SK-N-SH (cell line): ENCODE data around the gene WHAMM. TPM values are rescaled to one million over a fixed set of nuclear protein-coding genes. Genes with fewer than 3 reads are reported as not detected.

ENCODE experiments used
- CTCF ChIA-PET: fragments of 300-600, 350-600 bp; formaldehyde crosslinking; extraction: SDS; loops from one replicate; lab custom pipeline; 2021; lab: Yijun Ruan, JAX
- POLR2A ChIA-PET: fragments of 350-600 bp; sonication (Branson Sonifier 250); formaldehyde crosslinking; extraction: SDS; loops from one replicate; lab custom pipeline; 2020; ENCODE audit warnings: antibody characterized with exemption, inconsistent platforms; lab: Yijun Ruan, JAX
- DNase-seq: peaks from one replicate; pipeline ENCODE4 v3.0.0; 2012
- H2AFZ ChIP-seq: fragments of 200-600 bp; sonication (generic); 2 replicates; pipeline ENCODE4 v1.8.1; 2016; ENCODE audit warnings: antibody characterized with exemption, mild to moderate bottlenecking, low read depth
- H3F3A ChIP-seq: fragments of 200-600 bp; sonication (generic); replicated peaks from 2 replicates; pipeline ENCODE3; 2016; ENCODE audit warnings: antibody characterized with exemption, mild to moderate bottlenecking; ENCODE audit not compliant: insufficient read depth
- H3K27ac ChIP-seq, 2 experiments: fragments of 200-500 bp in 1 of 2; fragments of 200-600 bp in 1 of 2; sonication (Bioruptor generic) in 1 of 2; sonication (generic), shearing (Covaris generic) in 1 of 2; 2 replicates each; pipeline versions ENCODE4 v1.5.1 to v1.6.1; 2014 to 2016; ENCODE audit warnings: low read depth in 2 of 2, inconsistent platforms in 1 of 2, low read length in 1 of 2, mild to moderate bottlenecking in 1 of 2, mixed read lengths in 1 of 2
- H3K27me3 ChIP-seq: fragments of 200-600 bp; sonication (generic), shearing (Covaris generic); 2 replicates; pipeline ENCODE4 v1.6.1; 2016; ENCODE audit warnings: mixed run types; ENCODE audit not compliant: insufficient read depth
- H3K36me3 ChIP-seq, 2 experiments: fragments of 200-500 bp in 1 of 2; fragments of 200-600 bp in 1 of 2; sonication (Bioruptor generic) in 1 of 2; sonication (generic) in 1 of 2; replicated peaks in 1 of 2; 2 replicates each; pipeline versions ENCODE3 to v1.5.1; 2014 to 2016; ENCODE audit warnings: low read length in 1 of 2, mild to moderate bottlenecking in 1 of 2; ENCODE audit not compliant: insufficient read depth in 2 of 2, control insufficient read depth in 1 of 2
- H3K4me1 ChIP-seq, 2 experiments: fragments of 200-500 bp in 1 of 2; fragments of 200-600 bp in 1 of 2; sonication (Bioruptor generic) in 1 of 2; sonication (generic), shearing (Covaris generic) in 1 of 2; 2 replicates each; pipeline versions ENCODE4 v1.5.1 to v1.6.1; 2014 to 2016; ENCODE audit warnings: low read depth in 1 of 2, low read length in 1 of 2, mixed run types in 1 of 2; ENCODE audit not compliant: insufficient read depth in 2 of 2, control insufficient read depth in 1 of 2
- H3K4me2 ChIP-seq: fragments of 200-600 bp; sonication (generic), shearing (Covaris generic); 2 replicates; pipeline ENCODE4 v1.6.1; 2017; ENCODE audit warnings: mixed run types
- H3K4me3 ChIP-seq, 2 experiments: fragments of 200-500 bp in 1 of 2; fragments of 200-600 bp in 1 of 2; sonication (Bioruptor generic) in 1 of 2; sonication (generic), shearing (Covaris generic) in 1 of 2; 2 replicates each; pipeline versions ENCODE4 v1.5.1 to v1.8.1; 2014 to 2016; ENCODE audit warnings: low read depth in 2 of 2, inconsistent platforms in 1 of 2, low read length in 1 of 2, mild to moderate bottlenecking in 1 of 2, mixed read lengths in 1 of 2, moderate library complexity in 1 of 2
- H3K79me2 ChIP-seq: fragments of 200-600 bp; sonication (generic); 2 replicates; pipeline ENCODE4 v1.8.1; 2017; ENCODE audit warnings: mild to moderate bottlenecking; ENCODE audit not compliant: insufficient read depth
- H3K9ac ChIP-seq: fragments of 200-600 bp; sonication (generic); 2 replicates; pipeline ENCODE4 v1.6.1; 2017; ENCODE audit warnings: mixed run types
- H3K9me2 ChIP-seq: fragments of 200-600 bp; sonication (generic); 2 replicates; pipeline ENCODE4 v1.6.1; 2017; ENCODE audit warnings: mixed run types
- H3K9me3 ChIP-seq: fragments of 200-600 bp; sonication (generic); 2 replicates; pipeline ENCODE4 v1.6.1; 2017; ENCODE audit warnings: mixed run types, mild to moderate bottlenecking, moderate library complexity
- H4K20me1 ChIP-seq: fragments of 200-600 bp; sonication (generic); 2 replicates; pipeline ENCODE4 v1.6.1; 2017; ENCODE audit warnings: mild to moderate bottlenecking, mixed run types; ENCODE audit not compliant: insufficient read depth
- EP300 ChIP-seq, 2 experiments: IDR thresholded peaks; 2 replicates each; pipeline versions ENCODE4 v1.4.0 to v1.6.1; 2012; ENCODE audit warnings: borderline replicate concordance in 1 of 2, low read depth in 1 of 2, low read length in 1 of 2
- GABPA ChIP-seq: IDR thresholded peaks from 2 replicates; pipeline ENCODE4 v1.4.0; 2012; ENCODE audit warnings: low read depth, mild to moderate bottlenecking
- GATA2 ChIP-seq: sonication (generic); formaldehyde crosslinking; IDR thresholded peaks from 2 replicates; pipeline ENCODE4 v1.5.0; 2020; ENCODE audit warnings: mild to moderate bottlenecking, missing genetic modification reagents
- NFIC ChIP-seq: IDR thresholded peaks from 2 replicates; pipeline ENCODE4 v1.4.0; 2012; ENCODE audit warnings: borderline replicate concordance
- RCOR1 ChIP-seq: fragments of 150-350 bp; IDR thresholded peaks from 2 replicates; pipeline ENCODE4 v1.6.1; 2017; ENCODE audit warnings: antibody characterized with exemption, low read length
- SIN3A ChIP-seq: IDR thresholded peaks from 2 replicates; pipeline ENCODE4 v1.6.1; 2012; ENCODE audit warnings: low read depth, mild to moderate bottlenecking, low read length, moderate library complexity, borderline replicate concordance
- TAF1 ChIP-seq: IDR thresholded peaks from 2 replicates; pipeline ENCODE4 v1.6.1; 2012; ENCODE audit warnings: low read depth, mild to moderate bottlenecking, low read length, moderate library complexity, borderline replicate concordance
- WGBS: methylation state at CpG from one replicate; pipeline ENCODE4 v1.1.6; 2017; ENCODE audit warnings: low lambda C conversion rate; 5-methylcytosine and 5-hydroxymethylcytosine counted together
- polyA plus RNA-seq, 3 experiments: library from polyadenylated mRNA; depleted of rRNA; stranded (reverse); fragments of >200 nt; gene quantifications; 2 replicates each; pipeline ENCODE4 v1.2.3, GENCODE V29; 2012
- TF ChIP-seq, protein P1 (sequence below): fragments of 150-350 bp; IDR thresholded peaks from 2 replicates; pipeline ENCODE4 v1.6.1; 2016; ENCODE audit warnings: mild to moderate bottlenecking, low read depth, low read length
- TF ChIP-seq, protein P2 (sequence below): IDR thresholded peaks from 2 replicates; pipeline ENCODE4 v1.4.0; 2012; ENCODE audit warnings: low read depth, borderline replicate concordance
- TF ChIP-seq, protein P3 (sequence below): fragments of 200-600 bp; sonication (generic); IDR thresholded peaks from 2 replicates; pipeline ENCODE4 v1.6.1; 2017; ENCODE audit warnings: antibody characterized with exemption, mild to moderate bottlenecking, moderate library complexity
- TF ChIP-seq, protein P4 (sequence below): IDR thresholded peaks from 2 replicates; pipeline ENCODE4; 2012
- TF ChIP-seq, protein P5 (sequence below): IDR thresholded peaks from 2 replicates; pipeline ENCODE4 v1.4.0; 2012; ENCODE audit warnings: low read depth, borderline replicate concordance

Gene WHAMM
- polyA plus RNA-seq, 1 of the 3 experiments (the other 2 are of a cell fraction) = 2.3 TPM

DNA sequence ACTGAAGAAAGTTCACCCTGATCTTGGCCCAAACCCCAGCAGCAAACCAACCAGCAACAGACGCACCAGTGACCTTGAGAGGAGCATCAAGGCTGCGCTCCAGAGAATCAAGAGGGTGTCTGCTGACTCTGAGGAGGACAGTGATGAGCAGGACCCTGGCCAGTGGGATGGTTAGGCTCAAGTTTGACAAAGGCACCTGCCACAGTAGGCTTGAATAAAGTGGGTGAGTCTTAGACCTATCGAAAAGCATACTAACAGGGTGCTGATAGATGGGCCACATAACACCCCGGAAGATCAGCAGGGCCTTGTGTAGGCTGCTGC lies 23.9 kb downstream of the WHAMM start:
- H3K79me2 ChIP-seq = no peaks in the 10 kb centered on the region
- H3K36me3 ChIP-seq = peaks cover 56 to 61% of the 10 kb centered on the region in 2 experiments
- peaks cover 0 to 16% of the 10 kb centered on the region in 2 experiments for H3K4me1 ChIP-seq
- CTCF ChIA-PET = interaction anchor here (1.5 kb wide), 1 partner anchor 16 kb away, joined by 3 read pairs; no protein-coding TSS in a partner anchor
- 95% methylated on average over 4 of the region's 4 CpGs for WGBS
- peaks cover 22% of the 10 kb centered on the region for H3F3A ChIP-seq
- H3K4me2 ChIP-seq = peak overlapping the region; percentile 64; the same call in 1 of the 2 replicates
- H3K9me3 ChIP-seq = no peaks in the 10 kb centered on the region
- TF ChIP-seq, protein P1, sequence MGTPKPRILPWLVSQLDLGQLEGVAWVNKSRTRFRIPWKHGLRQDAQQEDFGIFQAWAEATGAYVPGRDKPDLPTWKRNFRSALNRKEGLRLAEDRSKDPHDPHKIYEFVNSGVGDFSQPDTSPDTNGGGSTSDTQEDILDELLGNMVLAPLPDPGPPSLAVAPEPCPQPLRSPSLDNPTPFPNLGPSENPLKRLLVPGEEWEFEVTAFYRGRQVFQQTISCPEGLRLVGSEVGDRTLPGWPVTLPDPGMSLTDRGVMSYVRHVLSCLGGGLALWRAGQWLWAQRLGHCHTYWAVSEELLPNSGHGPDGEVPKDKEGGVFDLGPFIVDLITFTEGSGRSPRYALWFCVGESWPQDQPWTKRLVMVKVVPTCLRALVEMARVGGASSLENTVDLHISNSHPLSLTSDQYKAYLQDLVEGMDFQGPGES = no peak
- TF ChIP-seq SIN3A = no peak
- no peak for TF ChIP-seq RCOR1
- TF ChIP-seq, protein P2, sequence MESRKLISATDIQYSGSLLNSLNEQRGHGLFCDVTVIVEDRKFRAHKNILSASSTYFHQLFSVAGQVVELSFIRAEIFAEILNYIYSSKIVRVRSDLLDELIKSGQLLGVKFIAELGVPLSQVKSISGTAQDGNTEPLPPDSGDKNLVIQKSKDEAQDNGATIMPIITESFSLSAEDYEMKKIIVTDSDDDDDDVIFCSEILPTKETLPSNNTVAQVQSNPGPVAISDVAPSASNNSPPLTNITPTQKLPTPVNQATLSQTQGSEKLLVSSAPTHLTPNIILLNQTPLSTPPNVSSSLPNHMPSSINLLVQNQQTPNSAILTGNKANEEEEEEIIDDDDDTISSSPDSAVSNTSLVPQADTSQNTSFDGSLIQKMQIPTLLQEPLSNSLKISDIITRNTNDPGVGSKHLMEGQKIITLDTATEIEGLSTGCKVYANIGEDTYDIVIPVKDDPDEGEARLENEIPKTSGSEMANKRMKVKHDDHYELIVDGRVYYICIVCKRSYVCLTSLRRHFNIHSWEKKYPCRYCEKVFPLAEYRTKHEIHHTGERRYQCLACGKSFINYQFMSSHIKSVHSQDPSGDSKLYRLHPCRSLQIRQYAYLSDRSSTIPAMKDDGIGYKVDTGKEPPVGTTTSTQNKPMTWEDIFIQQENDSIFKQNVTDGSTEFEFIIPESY = no peak
- TF ChIP-seq, protein P3, sequence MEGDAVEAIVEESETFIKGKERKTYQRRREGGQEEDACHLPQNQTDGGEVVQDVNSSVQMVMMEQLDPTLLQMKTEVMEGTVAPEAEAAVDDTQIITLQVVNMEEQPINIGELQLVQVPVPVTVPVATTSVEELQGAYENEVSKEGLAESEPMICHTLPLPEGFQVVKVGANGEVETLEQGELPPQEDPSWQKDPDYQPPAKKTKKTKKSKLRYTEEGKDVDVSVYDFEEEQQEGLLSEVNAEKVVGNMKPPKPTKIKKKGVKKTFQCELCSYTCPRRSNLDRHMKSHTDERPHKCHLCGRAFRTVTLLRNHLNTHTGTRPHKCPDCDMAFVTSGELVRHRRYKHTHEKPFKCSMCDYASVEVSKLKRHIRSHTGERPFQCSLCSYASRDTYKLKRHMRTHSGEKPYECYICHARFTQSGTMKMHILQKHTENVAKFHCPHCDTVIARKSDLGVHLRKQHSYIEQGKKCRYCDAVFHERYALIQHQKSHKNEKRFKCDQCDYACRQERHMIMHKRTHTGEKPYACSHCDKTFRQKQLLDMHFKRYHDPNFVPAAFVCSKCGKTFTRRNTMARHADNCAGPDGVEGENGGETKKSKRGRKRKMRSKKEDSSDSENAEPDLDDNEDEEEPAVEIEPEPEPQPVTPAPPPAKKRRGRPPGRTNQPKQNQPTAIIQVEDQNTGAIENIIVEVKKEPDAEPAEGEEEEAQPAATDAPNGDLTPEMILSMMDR = no peak
- no peak for TF ChIP-seq GABPA
- TF ChIP-seq NFIC = no peak
- TF ChIP-seq, protein P4, sequence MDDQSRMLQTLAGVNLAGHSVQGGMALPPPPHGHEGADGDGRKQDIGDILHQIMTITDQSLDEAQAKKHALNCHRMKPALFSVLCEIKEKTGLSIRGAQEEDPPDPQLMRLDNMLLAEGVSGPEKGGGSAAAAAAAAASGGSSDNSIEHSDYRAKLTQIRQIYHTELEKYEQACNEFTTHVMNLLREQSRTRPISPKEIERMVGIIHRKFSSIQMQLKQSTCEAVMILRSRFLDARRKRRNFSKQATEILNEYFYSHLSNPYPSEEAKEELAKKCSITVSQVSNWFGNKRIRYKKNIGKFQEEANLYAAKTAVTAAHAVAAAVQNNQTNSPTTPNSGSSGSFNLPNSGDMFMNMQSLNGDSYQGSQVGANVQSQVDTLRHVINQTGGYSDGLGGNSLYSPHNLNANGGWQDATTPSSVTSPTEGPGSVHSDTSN = no peak
- TF ChIP-seq, protein P5, sequence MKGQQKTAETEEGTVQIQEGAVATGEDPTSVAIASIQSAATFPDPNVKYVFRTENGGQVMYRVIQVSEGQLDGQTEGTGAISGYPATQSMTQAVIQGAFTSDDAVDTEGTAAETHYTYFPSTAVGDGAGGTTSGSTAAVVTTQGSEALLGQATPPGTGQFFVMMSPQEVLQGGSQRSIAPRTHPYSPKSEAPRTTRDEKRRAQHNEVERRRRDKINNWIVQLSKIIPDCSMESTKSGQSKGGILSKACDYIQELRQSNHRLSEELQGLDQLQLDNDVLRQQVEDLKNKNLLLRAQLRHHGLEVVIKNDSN = no peak
- TF ChIP-seq EP300 (IDR thresholded peaks at IDR 0.05; ENCODE audit: borderline replicate concordance in 1 of 2, low read depth in 1 of 2, low read length in 1 of 2) = no peak
- no peak for TF ChIP-seq GATA2 (CRISPR knock-in tag)
- TF ChIP-seq TAF1 = no peak
- peak overlapping the region; percentile 56 to 81; a peak in 3 of 4 replicates for H3K27ac ChIP-seq
- H3K27me3 ChIP-seq = no peaks in the 10 kb centered on the region
- H2AFZ ChIP-seq = no peak overlapping the region
- no peaks in the 10 kb centered on the region for H4K20me1 ChIP-seq
- H3K9ac ChIP-seq = no peak overlapping the region
- no peak overlapping the region for H3K4me3 ChIP-seq
- POLR2A ChIA-PET = no interaction called here
- DNase-seq = no peak
- H3K9me2 ChIP-seq = no peaks in the 10 kb centered on the region
